ENCODE data around the gene HSPE1.
A peak's percentile ranks its signal among the peaks of the same experiment; 100 is the strongest.
"Not testable (repeated sequence)": the region's sequence is repeated elsewhere in the genome, so short reads cannot be mapped to it uniquely, and the experiment has no call there.

HSPE1 gene

GRCh38 chr2:197455428-197455827 is 44.8 kb upstream of the HSPE1 start:
- peak overlapping the region; percentile 100 for H3K4me3 ChIP-seq (replicated peaks; ENCODE audit: low read depth, low read length)
- TF ChIP-seq CTCF (IDR thresholded peaks at IDR 0.05; ENCODE audit: low read length, missing control alignments), result no peak
- DNase-seq (ENCODE audit: low read depth), result no peak

- no peak for DNase-seq (ENCODE audit: low read depth)
- no peak overlapping the region for H3K4me3 ChIP-seq (replicated peaks; ENCODE audit: low read depth, low read length)
- no peak for TF ChIP-seq CTCF (IDR thresholded peaks at IDR 0.05; ENCODE audit: low read length, missing control alignments)
Measured at GRCh38 chr2:197460649-197461048, 39.5 kb upstream of the HSPE1 start.

GRCh38 chr2:197461057-197461456 is 39.1 kb upstream of the HSPE1 start:
- no peak for DNase-seq (ENCODE audit: low read depth)
- H3K4me3 ChIP-seq (replicated peaks; ENCODE audit: low read depth, low read length), result no peak overlapping the region
- TF ChIP-seq CTCF (IDR thresholded peaks at IDR 0.05; ENCODE audit: low read length, missing control alignments), result no peak

- DNase-seq (ENCODE audit: low read depth), result peak; percentile 23
- TF ChIP-seq CTCF (IDR thresholded peaks at IDR 0.05; ENCODE audit: low read length, missing control alignments), result no peak
- no peak overlapping the region for H3K4me3 ChIP-seq (replicated peaks; ENCODE audit: low read depth, low read length)
Measured at GRCh38 chr2:197464175-197464574, 36.0 kb upstream of the HSPE1 start.

GRCh38 chr2:197472166-197472565 is 28.0 kb upstream of the HSPE1 start:
- no peak for TF ChIP-seq CTCF (IDR thresholded peaks at IDR 0.05; ENCODE audit: low read length, missing control alignments)
- H3K4me3 ChIP-seq (replicated peaks; ENCODE audit: low read depth, low read length), result no peak overlapping the region
- DNase-seq (ENCODE audit: low read depth), result no peak

GRCh38 chr2:197477797-197478196 is 22.4 kb upstream of the HSPE1 start:
- TF ChIP-seq CTCF (IDR thresholded peaks at IDR 0.05; ENCODE audit: low read length, missing control alignments), result no peak
- no peak for DNase-seq (ENCODE audit: low read depth)
- no peak overlapping the region for H3K4me3 ChIP-seq (replicated peaks; ENCODE audit: low read depth, low read length)

GRCh38 chr2:197480165-197481036 is 19.8 kb upstream of the HSPE1 start:
- no peak overlapping the region for H3K4me3 ChIP-seq (replicated peaks; ENCODE audit: low read depth, low read length)
- TF ChIP-seq CTCF (IDR thresholded peaks at IDR 0.05; ENCODE audit: low read length, missing control alignments), result no peak
- no peak for DNase-seq (ENCODE audit: low read depth)

GRCh38 chr2:197484248-197484647 is 15.9 kb upstream of the HSPE1 start:
- DNase-seq (ENCODE audit: low read depth); H3K4me3 ChIP-seq (replicated peaks; ENCODE audit: low read depth, low read length): not testable (repeated sequence)

Data from fibroblast of pulmonary artery (primary cell).